DND-41 (cell line): ENCODE data around the gene ADGRG7.

ENCODE experiments used
- EZH2 ChIP-seq: IDR thresholded peaks from 3 replicates; pipeline ENCODE4 v1.6.1; 2012; ENCODE audit warnings: borderline replicate concordance, low read depth, mild to moderate bottlenecking, moderate library complexity, low read length, inconsistent platforms; ENCODE audit not compliant: severe bottlenecking
- TF ChIP-seq, protein P1 (sequence below): IDR thresholded peaks from 2 replicates; pipeline ENCODE4 v1.5.1; 2012; ENCODE audit warnings: borderline replicate concordance, low read length, moderate library complexity, mild to moderate bottlenecking; ENCODE audit not compliant: poor library complexity, severe bottlenecking; ENCODE audit errors: extremely low read depth

DNA sequence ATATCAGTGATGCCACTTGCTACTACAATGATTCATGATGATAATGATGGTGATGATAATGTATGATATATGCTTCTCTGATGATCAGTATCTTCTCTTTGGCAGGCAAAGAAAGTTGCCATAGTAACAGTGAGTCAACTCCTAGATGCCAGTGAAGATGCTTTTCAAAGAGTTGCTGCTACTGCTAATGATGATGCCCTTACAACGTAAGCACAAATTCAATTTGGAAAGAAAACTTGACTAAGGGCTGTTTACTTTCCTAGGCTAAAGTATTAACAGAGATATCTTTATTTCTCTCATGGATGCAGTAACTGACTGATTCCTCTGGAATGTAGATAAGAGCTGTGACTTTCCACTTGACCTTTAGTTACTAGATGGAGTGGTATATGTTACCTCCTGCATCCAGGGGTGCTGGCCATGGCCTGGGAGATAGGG is 27.8 kb downstream of the ADGRG7 start:
- TF ChIP-seq, protein P1, sequence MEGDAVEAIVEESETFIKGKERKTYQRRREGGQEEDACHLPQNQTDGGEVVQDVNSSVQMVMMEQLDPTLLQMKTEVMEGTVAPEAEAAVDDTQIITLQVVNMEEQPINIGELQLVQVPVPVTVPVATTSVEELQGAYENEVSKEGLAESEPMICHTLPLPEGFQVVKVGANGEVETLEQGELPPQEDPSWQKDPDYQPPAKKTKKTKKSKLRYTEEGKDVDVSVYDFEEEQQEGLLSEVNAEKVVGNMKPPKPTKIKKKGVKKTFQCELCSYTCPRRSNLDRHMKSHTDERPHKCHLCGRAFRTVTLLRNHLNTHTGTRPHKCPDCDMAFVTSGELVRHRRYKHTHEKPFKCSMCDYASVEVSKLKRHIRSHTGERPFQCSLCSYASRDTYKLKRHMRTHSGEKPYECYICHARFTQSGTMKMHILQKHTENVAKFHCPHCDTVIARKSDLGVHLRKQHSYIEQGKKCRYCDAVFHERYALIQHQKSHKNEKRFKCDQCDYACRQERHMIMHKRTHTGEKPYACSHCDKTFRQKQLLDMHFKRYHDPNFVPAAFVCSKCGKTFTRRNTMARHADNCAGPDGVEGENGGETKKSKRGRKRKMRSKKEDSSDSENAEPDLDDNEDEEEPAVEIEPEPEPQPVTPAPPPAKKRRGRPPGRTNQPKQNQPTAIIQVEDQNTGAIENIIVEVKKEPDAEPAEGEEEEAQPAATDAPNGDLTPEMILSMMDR: no peak
- no peak for TF ChIP-seq EZH2
